HG03135 (cell line): ENCODE results near the gene NTNG2.

Source experiments
- ATAC-seq: cut with Tn5 transposase; IDR thresholded peaks from one replicate; pipeline ENCODE4 v1.9.1; 2021; ENCODE audit warnings: mild to moderate bottlenecking, moderate library complexity; ENCODE audit not compliant: unreplicated experiment

Gene NTNG2

GRCh38 chr9:132200706-132201105 lies 38.8 kb downstream of the NTNG2 start:
- ATAC-seq = no peak

GRCh38 chr9:132201139-132201538 lies 39.3 kb downstream of the NTNG2 start:
- no peak for ATAC-seq

- no peak for ATAC-seq
Measured at GRCh38 chr9:132201780-132202703, 40.2 kb downstream of the NTNG2 start.

- no peak for ATAC-seq
Measured at GRCh38 chr9:132204883-132205282, 43.0 kb downstream of the NTNG2 start.

- ATAC-seq = no peak
Measured at GRCh38 chr9:132207215-132207614, 45.4 kb downstream of the NTNG2 start.

GRCh38 chr9:132207839-132208615 lies 46.2 kb downstream of the NTNG2 start:
- ATAC-seq = no peak

- ATAC-seq = no peak
Measured at GRCh38 chr9:132209228-132209627, 47.4 kb downstream of the NTNG2 start.

GRCh38 chr9:132210472-132211145 lies 48.8 kb downstream of the NTNG2 start:
- ATAC-seq = no peak

- ATAC-seq = no peak
Measured at GRCh38 chr9:132211570-132211969, 49.7 kb downstream of the NTNG2 start.

- ATAC-seq = no peak
Measured at GRCh38 chr9:132214027-132214622, 52.3 kb downstream of the NTNG2 start.

GRCh38 chr9:132216861-132217619 lies 55.2 kb downstream of the NTNG2 start:
- ATAC-seq = no peak

- no peak for ATAC-seq
Measured at GRCh38 chr9:132218208-132218607, 56.4 kb downstream of the NTNG2 start.

GRCh38 chr9:132221941-132222340 lies 60.1 kb downstream of the NTNG2 start:
- no peak for ATAC-seq

GRCh38 chr9:132224645-132225044 lies 62.8 kb downstream of the NTNG2 start:
- no peak for ATAC-seq

GRCh38 chr9:132226571-132227430 lies 64.9 kb downstream of the NTNG2 start:
- no peak for ATAC-seq

GRCh38 chr9:132228062-132228461 lies 66.2 kb downstream of the NTNG2 start:
- no peak for ATAC-seq

- ATAC-seq = no peak
Measured at GRCh38 chr9:132230605-132231004, 68.7 kb downstream of the NTNG2 start.

- ATAC-seq = no peak
Measured at GRCh38 chr9:132231019-132231701, 69.3 kb downstream of the NTNG2 start.

GRCh38 chr9:132232522-132232921 lies 70.7 kb downstream of the NTNG2 start:
- no peak for ATAC-seq
